H9 (cell line): ENCODE results near the gene TMEM63B. TPM values are rescaled to one million over a fixed set of nuclear protein-coding genes. Genes with fewer than 3 reads are reported as not detected.

Source experiments
- DNase-seq: peaks from one replicate; pipeline ENCODE4 v3.0.0-alpha.2; 2017
- H2AFZ ChIP-seq: one replicate; pipeline ENCODE4 v1.6.1; 2013; ENCODE audit warnings: mild to moderate bottlenecking, low read length, control low read depth, moderate library complexity
- H2AK5ac ChIP-seq: 2 replicates; pipeline ENCODE4 v1.6.1; 2013; ENCODE audit warnings: low read length, control low read depth, mixed read lengths; ENCODE audit not compliant: insufficient read length
- H2BK120ac ChIP-seq: one replicate; pipeline ENCODE4 v1.6.1; 2013; ENCODE audit warnings: low read depth, mild to moderate bottlenecking, low read length, control low read depth, inconsistent platforms; ENCODE audit not compliant: poor library complexity, severe bottlenecking
- H2BK12ac ChIP-seq: 2 replicates; pipeline ENCODE4 v1.6.1; 2013; ENCODE audit warnings: low read length, control low read depth, mixed read lengths, low read depth; ENCODE audit not compliant: insufficient read length
- H2BK15ac ChIP-seq: 2 replicates; pipeline ENCODE4 v1.6.1; 2013; ENCODE audit warnings: low read depth, low read length, control low read depth
- H2BK20ac ChIP-seq: one replicate; pipeline ENCODE4 v1.6.1; 2013; ENCODE audit warnings: low read depth, mild to moderate bottlenecking, low read length, control low read depth, inconsistent platforms; ENCODE audit not compliant: poor library complexity, severe bottlenecking
- H2BK5ac ChIP-seq: 2 replicates; pipeline ENCODE4 v1.6.1; 2013; ENCODE audit warnings: low read length, control low read depth, mixed read lengths; ENCODE audit not compliant: insufficient read length
- H3K14ac ChIP-seq: 2 replicates; pipeline ENCODE4 v1.6.1; 2013; ENCODE audit warnings: low read length, control low read depth; ENCODE audit not compliant: insufficient read depth
- H3K18ac ChIP-seq: 2 replicates; pipeline ENCODE4 v1.6.1; 2013; ENCODE audit warnings: low read depth, mild to moderate bottlenecking, mixed read lengths, low read length, control low read depth; ENCODE audit not compliant: insufficient read length
- H3K23ac ChIP-seq: 2 replicates; pipeline ENCODE4 v1.6.1; 2013; ENCODE audit warnings: low read length, control low read depth, mixed read lengths, low read depth; ENCODE audit not compliant: insufficient read length
- H3K23me2 ChIP-seq: 2 replicates; pipeline ENCODE4 v1.6.1; 2013; ENCODE audit warnings: low read depth, mild to moderate bottlenecking, mixed read lengths, low read length, control low read depth; ENCODE audit not compliant: insufficient read length, poor library complexity, severe bottlenecking
- H3K27ac ChIP-seq: 2 replicates; pipeline ENCODE4 v1.5.1; 2013; ENCODE audit warnings: low read length, control low read depth, mixed read lengths, low read depth; ENCODE audit not compliant: insufficient read length
- H3K27me3 ChIP-seq: 2 replicates; pipeline ENCODE4 v1.6.1; 2013; ENCODE audit warnings: low read length, control low read depth, inconsistent platforms; ENCODE audit not compliant: insufficient read depth
- H3K4ac ChIP-seq: 2 replicates; pipeline ENCODE4 v1.6.1; 2013; ENCODE audit warnings: low read depth, mild to moderate bottlenecking, control low read depth, inconsistent platforms, low read length, moderate library complexity
- H3K4me1 ChIP-seq: 2 replicates; pipeline ENCODE4 v1.6.1; 2013; ENCODE audit warnings: low read length, control low read depth, inconsistent platforms; ENCODE audit not compliant: insufficient read depth
- H3K4me2 ChIP-seq: 2 replicates; pipeline ENCODE4 v1.6.1; 2013; ENCODE audit warnings: low read length, control low read depth, mixed read lengths; ENCODE audit not compliant: insufficient read length, insufficient read depth
- H3K56ac ChIP-seq: 2 replicates; pipeline ENCODE4 v1.6.1; 2013; ENCODE audit warnings: low read depth, mild to moderate bottlenecking, mixed read lengths, low read length, control low read depth; ENCODE audit not compliant: insufficient read length
- H3K79me1 ChIP-seq: 2 replicates; pipeline ENCODE4 v1.6.1; 2013; ENCODE audit warnings: low read depth, mild to moderate bottlenecking, moderate library complexity, low read length, control low read depth, inconsistent platforms; ENCODE audit not compliant: insufficient read depth, poor library complexity, severe bottlenecking
- H3K79me2 ChIP-seq: 2 replicates; pipeline ENCODE4 v1.6.1; 2013; ENCODE audit warnings: low read length, control low read depth, inconsistent platforms; ENCODE audit not compliant: insufficient read depth
- H3K9ac ChIP-seq: 2 replicates; pipeline ENCODE4 v1.6.1; 2013; ENCODE audit warnings: low read length, control low read depth, mixed read lengths; ENCODE audit not compliant: insufficient read length; ENCODE audit errors: extremely low read depth
- H3K9me3 ChIP-seq: one replicate; pipeline ENCODE4 v1.6.1; 2013; ENCODE audit warnings: low read depth, low read length, inconsistent platforms; ENCODE audit not compliant: control insufficient read depth
- H3T11ph ChIP-seq: one replicate; pipeline ENCODE4 v1.6.1; 2013; ENCODE audit warnings: mild to moderate bottlenecking, low read length, control low read depth, inconsistent platforms
- H4K20me1 ChIP-seq: one replicate; pipeline ENCODE4 v1.6.1; 2013; ENCODE audit not compliant: control insufficient read depth, insufficient read length, insufficient read depth
- H4K5ac ChIP-seq: 2 replicates; pipeline ENCODE4 v1.6.1; 2013; ENCODE audit warnings: low read depth, mild to moderate bottlenecking, mixed read lengths, low read length, control low read depth; ENCODE audit not compliant: insufficient read length
- H4K8ac ChIP-seq: replicated peaks from 2 replicates; pipeline ENCODE4 v1.6.1; 2013; ENCODE audit warnings: low read length, control low read depth, mixed read lengths, low read depth; ENCODE audit not compliant: insufficient read length
- H4K91ac ChIP-seq: 2 replicates; pipeline ENCODE4 v1.6.1; 2013; ENCODE audit warnings: low read depth, mild to moderate bottlenecking, moderate library complexity, mixed read lengths, low read length, control low read depth; ENCODE audit not compliant: insufficient read length
- H3K27ac Mint-ChIP-seq, 3 experiments: 2 replicates in 2 of 3; 3 replicates in 1 of 3; pipeline ENCODE4 v1.8.0; 2020 to 2021; ENCODE audit warnings: mixed read lengths in 3 of 3, mild to moderate bottlenecking in 1 of 3, moderate library complexity in 1 of 3
- H3K27me3 Mint-ChIP-seq: 2 replicates; pipeline ENCODE4 v1.8.0; 2021; ENCODE audit warnings: low read depth, mild to moderate bottlenecking, moderate library complexity, mixed read lengths
- H3K36me3 Mint-ChIP-seq, 3 experiments: 2 replicates in 2 of 3; 3 replicates in 1 of 3; pipeline ENCODE4 v1.8.0; 2020 to 2021; ENCODE audit warnings: low read depth in 3 of 3, mixed read lengths in 3 of 3; ENCODE audit not compliant: insufficient read depth in 1 of 3
- H3K4me1 Mint-ChIP-seq, 2 experiments: 2 replicates each; pipeline ENCODE4 v1.8.0; 2020; ENCODE audit warnings: mixed read lengths in 2 of 2
- H3K4me3 Mint-ChIP-seq, 2 experiments: 2 replicates in 1 of 2; 3 replicates in 1 of 2; pipeline ENCODE4 v1.8.0; 2020 to 2021; ENCODE audit warnings: mild to moderate bottlenecking in 2 of 2, mixed read lengths in 2 of 2, moderate library complexity in 1 of 2
- H3K9me3 Mint-ChIP-seq, 2 experiments: 2 replicates in 1 of 2; 3 replicates in 1 of 2; pipeline ENCODE4 v1.8.0; 2020; ENCODE audit warnings: mild to moderate bottlenecking in 2 of 2, mixed read lengths in 2 of 2, moderate library complexity in 1 of 2
- WGBS: extraction: QIAGEN DNeasy Blood & Tissue Kit; methylation state at CpG from one replicate; pipeline ENCODE4 v1.1.7; 2013; ENCODE audit warnings: missing lambda C conversion rate, low lambda C conversion rate, mixed read lengths; ENCODE audit not compliant: insufficient read length; ENCODE audit errors: extremely low coverage; 5-methylcytosine and 5-hydroxymethylcytosine counted together
- total RNA-seq: library from RNA; stranded (reverse); gene quantifications from 2 replicates; pipeline ENCODE4 v1.2.1, GENCODE V29; 2021
- TF ChIP-seq, protein P1 (sequence below): fragments of 200-600 bp; sonication (generic); conservative IDR thresholded peaks from 3 replicates; pipeline ENCODE4 v1.8.0; 2021; ENCODE audit warnings: antibody characterized with exemption, mild to moderate bottlenecking

TMEM63B gene
- total RNA-seq, 1 experiment from 2014 or later: 56.3 TPM

DNA sequence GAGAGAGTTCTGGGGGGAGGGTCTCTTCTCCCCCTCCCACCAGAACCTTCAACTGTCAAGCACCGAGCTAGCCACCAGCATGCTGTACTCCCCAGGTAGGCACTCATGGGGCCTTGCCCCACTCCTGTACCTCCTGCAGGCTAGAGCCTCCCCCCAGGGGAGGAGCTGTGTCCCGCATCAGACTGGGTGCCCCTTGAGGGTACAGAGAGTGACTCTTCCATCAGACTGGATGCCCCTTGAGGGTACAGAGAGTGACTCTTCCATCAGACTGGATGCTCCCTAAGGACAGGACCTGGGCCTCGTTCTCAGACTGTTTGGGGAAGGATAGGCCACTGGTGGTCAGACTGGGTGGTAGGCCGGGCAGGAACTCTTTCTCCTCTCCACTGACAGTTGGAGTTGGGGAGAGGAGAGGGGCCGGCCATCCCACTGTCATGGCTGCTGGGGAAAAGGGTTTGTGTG lies 31.4 kb downstream of the TMEM63B start, which contains the start of gene CAPN11:
TSS of gene CAPN11 (plus strand) at position 51 of the 459 bp plus-strand sequence. CDS start at position 80, 29 bp downstream.
- H3K23ac ChIP-seq: no peak within 1 kb of the TSS
- no peak within 1 kb of the TSS for H3K27ac ChIP-seq
- H4K8ac ChIP-seq: no peak within 1 kb of the TSS
- H2BK120ac ChIP-seq: no peak within 1 kb of the TSS
- H4K20me1 ChIP-seq: no peaks in the 10 kb centered on the region
- H3K9ac ChIP-seq: no peak within 1 kb of the TSS
- peak within 1 kb of the TSS in 2 of 3 experiments; percentile 11 to 40; a peak in 3 of 7 replicates for H3K27ac Mint-ChIP-seq
- H3K4me2 ChIP-seq: no peak within 1 kb of the TSS
- H3K14ac ChIP-seq: no peak within 1 kb of the TSS
- peaks cover 0 to 5% (median 0%) of the 10 kb centered on the region in 3 experiments; a peak in 1 of 7 replicates for H3K36me3 Mint-ChIP-seq
- H3K18ac ChIP-seq: no peak within 1 kb of the TSS
- TF ChIP-seq, protein P1, sequence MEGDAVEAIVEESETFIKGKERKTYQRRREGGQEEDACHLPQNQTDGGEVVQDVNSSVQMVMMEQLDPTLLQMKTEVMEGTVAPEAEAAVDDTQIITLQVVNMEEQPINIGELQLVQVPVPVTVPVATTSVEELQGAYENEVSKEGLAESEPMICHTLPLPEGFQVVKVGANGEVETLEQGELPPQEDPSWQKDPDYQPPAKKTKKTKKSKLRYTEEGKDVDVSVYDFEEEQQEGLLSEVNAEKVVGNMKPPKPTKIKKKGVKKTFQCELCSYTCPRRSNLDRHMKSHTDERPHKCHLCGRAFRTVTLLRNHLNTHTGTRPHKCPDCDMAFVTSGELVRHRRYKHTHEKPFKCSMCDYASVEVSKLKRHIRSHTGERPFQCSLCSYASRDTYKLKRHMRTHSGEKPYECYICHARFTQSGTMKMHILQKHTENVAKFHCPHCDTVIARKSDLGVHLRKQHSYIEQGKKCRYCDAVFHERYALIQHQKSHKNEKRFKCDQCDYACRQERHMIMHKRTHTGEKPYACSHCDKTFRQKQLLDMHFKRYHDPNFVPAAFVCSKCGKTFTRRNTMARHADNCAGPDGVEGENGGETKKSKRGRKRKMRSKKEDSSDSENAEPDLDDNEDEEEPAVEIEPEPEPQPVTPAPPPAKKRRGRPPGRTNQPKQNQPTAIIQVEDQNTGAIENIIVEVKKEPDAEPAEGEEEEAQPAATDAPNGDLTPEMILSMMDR: no peak
- peaks cover 5% of the 10 kb centered on the region; the same call in 1 of the 2 replicates for H3K4me1 ChIP-seq
- H3K4me1 Mint-ChIP-seq: peaks cover 35 to 41% of the 10 kb centered on the region in 2 experiments
- no peaks in the 10 kb centered on the region for H3K79me1 ChIP-seq
- H4K91ac ChIP-seq: no peak within 1 kb of the TSS
- H3K27me3 ChIP-seq: no peaks in the 10 kb centered on the region
- peaks cover 5% of the 10 kb centered on the region for H3K27me3 Mint-ChIP-seq
- H3K23me2 ChIP-seq: no peaks in the 10 kb centered on the region
- no peaks in the 10 kb centered on the region for H3K79me2 ChIP-seq
- no peak within 1 kb of the TSS for H2BK12ac ChIP-seq
- no CpG with 5 or more reads among the region's 5 CpGs for WGBS
- no peak within 1 kb of the TSS for H2BK5ac ChIP-seq
- no peak within 1 kb of the TSS for H4K5ac ChIP-seq
- H3K9me3 ChIP-seq: no peaks in the 10 kb centered on the region
- no peak within 1 kb of the TSS for H2AK5ac ChIP-seq
- no peaks in the 10 kb centered on the region; a peak in 1 of 5 replicates for H3K9me3 Mint-ChIP-seq
- no peak for DNase-seq
- no peak within 1 kb of the TSS for H3K4ac ChIP-seq
- no peak within 1 kb of the TSS for H2AFZ ChIP-seq
- peak within 1 kb of the TSS in 1 of 2 experiments; percentile 32; a peak in 1 of 5 replicates for H3K4me3 Mint-ChIP-seq
- no peak within 1 kb of the TSS for H3K56ac ChIP-seq
- H2BK15ac ChIP-seq: no peak within 1 kb of the TSS
- no peak within 1 kb of the TSS for H3T11ph ChIP-seq
- H2BK20ac ChIP-seq: no peak within 1 kb of the TSS
